CD4-positive, alpha-beta T cell treated with Interleukin-2 at 100 ng/mL for 4 hours (primary cell): ENCODE measurements around the gene TIMMDC1.
"Not testable (repeated sequence)": the region's sequence is repeated elsewhere in the genome, so short reads cannot be mapped to it uniquely, and the experiment has no call there.

Experiments
- DNase-seq: peaks from one replicate; pipeline ENCODE4 v3.0.0-alpha.2; 2020; ENCODE audit warnings: low spot score

The TIMMDC1 gene

DNA sequence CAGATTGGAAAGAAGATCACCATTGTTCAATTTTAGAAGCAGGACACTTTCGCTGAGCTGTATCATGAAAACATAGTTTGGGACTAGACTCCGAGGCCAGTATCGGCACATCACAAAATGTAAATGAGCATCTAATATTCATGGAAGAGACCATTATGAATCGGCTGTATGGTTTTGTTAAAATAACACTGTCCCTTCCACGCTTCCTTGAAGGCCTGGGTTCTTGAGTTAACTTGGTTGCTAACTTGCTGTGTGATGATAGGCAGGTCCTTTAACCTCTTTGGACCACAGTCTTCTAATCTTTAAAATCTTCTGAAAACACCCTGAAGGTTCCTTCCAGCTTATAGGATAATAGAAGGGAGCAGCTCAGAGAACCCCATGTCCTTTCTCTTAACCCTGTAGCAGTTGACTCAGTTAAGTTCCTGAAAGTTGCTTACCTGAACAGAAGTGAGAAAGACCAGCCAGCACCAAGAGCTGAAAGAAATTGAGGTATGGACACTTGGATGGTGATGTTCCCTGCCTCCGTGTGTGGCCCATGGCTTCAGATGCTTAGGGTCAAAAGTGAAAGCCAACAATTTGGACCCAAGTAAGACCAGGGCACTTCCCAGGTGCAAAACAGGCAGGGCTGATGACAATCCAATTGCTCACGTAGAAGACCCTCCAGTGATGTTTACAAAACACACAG, 59.0 kb downstream of the TIMMDC1 start:
- no peak for DNase-seq

- peak; percentile 39 for DNase-seq
Measured at GRCh38 chr3:119557877-119558269, 59.5 kb downstream of the TIMMDC1 start.

GRCh38 chr3:119558626-119559317, 60.4 kb downstream of the TIMMDC1 start:
- no peak for DNase-seq

DNA sequence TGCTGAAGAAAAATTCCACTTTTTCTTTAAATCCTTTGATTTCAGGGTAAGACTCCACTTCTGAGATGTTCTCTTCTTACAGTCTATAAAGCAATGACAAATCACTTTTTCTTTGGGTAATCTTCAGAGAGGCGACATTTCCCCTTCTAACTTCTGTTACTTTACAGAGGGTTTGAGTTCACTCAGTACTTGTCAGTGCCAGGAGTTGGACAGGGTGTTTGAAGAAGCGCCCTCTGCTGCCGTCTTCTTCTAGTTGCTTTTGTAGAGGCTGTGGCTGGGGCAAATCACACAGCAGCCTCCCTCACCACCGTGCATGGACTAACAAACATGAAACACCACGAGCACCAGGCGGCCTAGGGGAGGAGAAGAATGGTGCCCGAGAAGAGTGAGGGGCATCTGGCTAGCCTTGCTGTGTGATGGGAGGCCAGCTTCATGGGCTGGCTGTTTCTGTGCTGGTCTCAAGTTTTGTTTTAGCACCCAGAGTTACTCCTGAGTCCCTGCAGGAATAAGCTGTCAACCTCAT, 61.2 kb downstream of the TIMMDC1 start, which contains the start of gene CD80:
CD80 (minus strand) TSS at position 174 of the 523 bp plus-strand sequence. CDS start 1,886 bp downstream, outside the sequence.
- peak; percentile 70 for DNase-seq

DNA sequence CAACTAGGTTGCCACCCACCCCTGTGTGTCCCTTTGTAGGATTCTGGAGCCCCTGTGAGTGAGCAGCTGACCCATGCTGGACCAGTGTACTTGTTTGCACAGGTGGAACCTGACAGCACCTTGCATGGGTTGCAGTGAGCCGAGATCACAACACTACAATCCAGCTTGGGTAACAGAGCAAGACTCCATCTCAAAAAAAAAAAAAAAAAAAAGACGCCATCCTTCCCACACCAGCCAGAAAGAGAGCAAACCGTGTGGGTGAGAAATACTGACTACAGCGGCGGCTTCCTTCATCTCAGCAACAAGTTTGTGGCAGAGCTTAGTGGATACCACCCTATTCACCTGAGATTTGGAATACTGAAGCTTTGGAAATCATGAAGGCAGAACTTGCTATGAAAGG, 61.8 kb downstream of the TIMMDC1 start:
- DNase-seq: no peak

DNA sequence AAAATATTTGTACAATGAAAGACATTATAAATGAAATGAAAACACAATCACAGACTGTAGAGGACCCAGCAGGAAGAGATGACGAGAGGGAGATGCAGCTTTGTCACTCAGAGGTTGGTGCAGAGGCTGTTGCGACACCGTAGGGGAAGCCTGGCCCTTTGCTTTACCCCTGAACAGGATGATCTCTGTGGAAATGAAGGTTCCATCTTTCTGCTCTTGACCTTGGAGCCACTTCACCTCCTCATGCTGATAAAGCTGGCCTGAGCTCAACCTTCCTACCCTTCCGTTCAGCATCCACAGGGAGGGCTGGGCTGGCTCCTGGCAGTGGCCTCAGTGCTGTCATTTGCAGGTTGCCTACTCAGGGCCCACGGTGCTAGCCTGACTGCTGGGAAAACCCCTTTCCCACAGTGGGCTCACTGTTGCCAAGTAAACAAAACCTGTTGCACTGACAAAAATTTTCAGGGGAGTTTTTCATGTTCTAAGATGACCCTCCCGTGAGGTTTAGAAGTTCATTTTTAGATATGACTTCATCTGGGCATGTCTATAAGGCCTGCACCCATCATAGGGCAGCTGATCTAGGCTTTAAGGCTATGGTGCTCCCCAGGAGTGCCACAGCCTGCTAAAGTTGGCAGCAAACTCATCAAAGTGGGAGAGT, 64.1 kb downstream of the TIMMDC1 start:
- DNase-seq: peak; percentile 71

GRCh38 chr3:119563334-119563733, 65.0 kb downstream of the TIMMDC1 start:
- DNase-seq: not testable (repeated sequence)

- DNase-seq: no peak
Measured at GRCh38 chr3:119569156-119569555, 70.8 kb downstream of the TIMMDC1 start.

DNA sequence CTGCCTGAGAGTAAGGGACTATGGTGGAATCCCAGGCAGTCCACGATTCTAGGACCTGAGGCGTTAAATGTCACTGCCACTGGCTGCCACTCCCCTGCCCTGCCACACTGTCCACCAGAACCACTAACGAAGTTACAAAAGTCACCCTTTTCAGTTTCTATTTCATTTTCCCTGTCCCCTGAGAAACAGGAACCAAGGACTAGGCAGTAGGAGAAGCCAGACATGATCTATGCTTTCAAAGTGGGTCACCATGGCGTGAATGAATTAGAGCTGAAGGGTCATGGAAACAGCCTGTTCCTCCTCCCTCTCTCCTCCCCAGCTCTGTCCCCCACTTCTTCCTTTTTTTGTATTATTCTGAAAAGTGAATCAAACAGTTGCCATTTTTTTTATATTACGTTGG, 71.9 kb downstream of the TIMMDC1 start:
- DNase-seq: peak; percentile 11

DNA sequence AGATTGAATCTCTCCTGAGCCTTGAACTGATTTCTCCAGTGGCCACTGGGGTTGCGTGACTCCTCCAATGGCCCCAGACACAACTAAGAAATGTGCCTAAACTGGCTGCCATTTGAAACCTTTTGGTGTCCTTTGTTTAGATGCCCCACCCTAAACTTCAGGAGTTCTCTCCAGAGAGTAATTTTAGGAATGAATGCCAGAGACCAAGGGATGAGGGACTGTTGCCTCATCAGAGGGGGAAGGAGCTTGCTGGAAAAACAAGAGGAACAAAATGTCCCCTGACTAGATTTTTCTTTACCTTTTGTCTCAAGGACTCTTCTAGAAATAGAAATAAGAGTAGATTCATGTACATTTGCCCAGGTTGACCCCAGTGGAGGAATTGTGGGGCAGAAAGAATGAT, 72.9 kb downstream of the TIMMDC1 start:
- DNase-seq: no peak

DNA sequence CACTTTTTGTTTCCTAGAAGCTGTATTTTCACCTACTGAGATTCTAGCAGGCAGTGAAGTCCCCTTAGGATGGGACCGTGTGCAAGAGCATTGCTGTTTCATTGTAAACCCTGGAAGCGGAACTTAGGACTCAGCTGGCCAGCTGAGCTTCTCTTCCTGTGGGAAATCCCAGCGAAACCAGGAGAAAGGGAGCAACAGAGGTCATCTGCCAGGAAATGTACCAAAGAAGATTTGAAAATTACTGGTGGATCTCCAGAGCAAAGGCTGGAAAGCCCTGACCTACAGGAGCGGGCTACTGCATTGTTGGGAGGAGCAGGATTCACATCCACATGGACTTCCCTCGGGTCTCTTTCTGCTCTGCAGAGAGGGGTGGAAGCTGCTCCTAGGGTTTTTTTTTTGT, 73.3 kb downstream of the TIMMDC1 start:
- DNase-seq: no peak
